ENCODE results near the gene HOXB8.

GRCh38 chr17:48593126-48593829 is 21.8 kb downstream of the HOXB8 start, which contains the start of gene HOXB5:
- TF ChIP-seq CTCF (IDR thresholded peaks at IDR 0.05) (no peak), POLR2A (IDR thresholded peaks at IDR 0.05) (no peak)
